NCI-H748 treated with DMSO at 0.1 percent for 48 hours (cell line): ENCODE data around the gene PAGR1.
"Not testable (repeated sequence)": the region's sequence is repeated elsewhere in the genome, so short reads cannot be mapped to it uniquely, and the experiment has no call there.

Source experiments
- DNase-seq: peaks from one replicate; lab custom pipeline; 2025; lab: John Stamatoyannopoulos, UW

The PAGR1 gene

DNA sequence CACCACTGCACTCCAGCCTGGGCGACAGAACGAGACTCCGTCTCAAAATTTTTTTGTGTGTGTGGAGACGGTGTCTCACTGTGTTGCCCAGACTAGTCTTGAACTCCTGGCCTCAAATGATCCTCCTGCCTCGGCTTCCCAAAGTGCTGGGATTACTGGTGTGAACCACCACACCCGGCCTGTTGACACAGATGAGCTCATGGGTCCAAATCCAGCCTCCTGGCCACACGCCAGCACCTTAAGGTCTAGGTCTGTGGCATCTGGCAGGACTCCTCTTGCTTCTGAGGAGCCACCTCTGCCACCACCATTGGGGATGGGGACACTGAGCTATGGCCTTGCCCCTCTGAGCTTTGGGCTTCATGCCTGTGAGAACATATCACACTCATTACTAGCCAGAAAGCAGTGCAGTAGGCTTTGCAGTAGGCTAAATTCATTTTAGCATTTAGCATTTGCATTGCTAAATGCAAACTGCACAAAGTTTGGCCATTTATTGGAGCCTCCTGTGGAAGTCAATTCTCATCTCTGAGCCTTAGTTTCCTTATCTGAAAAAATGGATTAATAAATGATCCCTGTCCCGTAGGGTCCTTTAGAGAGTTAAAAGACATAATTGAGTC is 52.6 kb downstream of the PAGR1 start:
- no peak for DNase-seq

DNA sequence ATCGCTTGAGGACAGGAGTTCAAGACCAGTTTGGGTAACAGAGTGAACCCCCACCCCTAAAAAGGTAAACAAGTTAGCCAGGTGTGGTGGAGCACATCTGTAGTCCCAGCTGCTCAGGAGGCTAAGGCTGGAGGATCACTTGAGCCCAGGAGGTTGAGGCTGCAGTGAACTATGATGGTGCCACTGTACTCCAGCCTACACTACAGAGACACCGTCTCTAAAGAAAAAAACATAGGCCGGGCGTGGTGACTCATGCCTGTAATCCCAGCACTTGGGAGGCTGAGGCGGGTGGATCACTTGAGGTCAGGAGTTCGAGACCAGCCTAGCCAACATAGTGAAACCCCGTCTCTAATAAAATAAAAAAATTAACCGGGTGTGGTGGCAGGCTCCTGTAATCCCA is 53.1 kb downstream of the PAGR1 start:
- not testable (repeated sequence) for DNase-seq
